ENCODE results near the gene TANC2.
"Not testable (repeated sequence)": the region's sequence is repeated elsewhere in the genome, so short reads cannot be mapped to it uniquely, and the experiment has no call there.

DNA sequence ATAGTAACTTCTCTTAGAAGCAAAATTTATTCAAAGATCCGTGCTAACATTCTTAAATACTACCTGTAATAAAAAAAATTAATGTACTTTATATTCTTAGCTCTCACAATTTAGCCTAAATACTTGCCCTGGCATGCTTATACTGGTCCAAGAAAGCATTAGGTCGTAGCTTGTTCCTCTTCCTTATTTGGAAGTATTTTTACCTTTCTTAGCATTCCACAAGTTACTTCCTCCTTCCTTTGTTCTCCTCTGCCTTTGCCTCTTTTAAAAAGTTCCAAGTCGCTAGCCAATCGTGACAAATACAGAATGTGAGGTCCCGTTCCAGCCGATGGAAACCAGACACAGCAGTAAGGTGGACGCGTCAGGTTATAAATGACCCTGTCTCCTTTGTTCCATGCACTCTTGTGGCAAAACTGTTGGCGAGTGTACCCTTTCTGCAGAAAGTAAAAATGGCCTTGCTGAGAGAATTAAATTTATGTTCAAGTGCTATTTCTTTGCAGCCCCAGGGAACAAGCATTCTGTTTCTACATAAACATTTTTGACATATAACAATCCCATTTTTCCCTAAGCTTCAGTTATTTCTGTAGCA is 10.7 kb downstream of the TANC2 start:
- not testable (repeated sequence) for TF ChIP-seq CTCF (IDR thresholded peaks at IDR 0.05); POLR2A (IDR thresholded peaks at IDR 0.05; ENCODE audit: low read depth); POLR2AphosphoS5 (IDR thresholded peaks at IDR 0.05)
